Measurements from ENCODE around the gene MCOLN1.
A peak's percentile ranks its signal among the peaks of the same experiment; 100 is the strongest.

The MCOLN1 gene

DNA sequence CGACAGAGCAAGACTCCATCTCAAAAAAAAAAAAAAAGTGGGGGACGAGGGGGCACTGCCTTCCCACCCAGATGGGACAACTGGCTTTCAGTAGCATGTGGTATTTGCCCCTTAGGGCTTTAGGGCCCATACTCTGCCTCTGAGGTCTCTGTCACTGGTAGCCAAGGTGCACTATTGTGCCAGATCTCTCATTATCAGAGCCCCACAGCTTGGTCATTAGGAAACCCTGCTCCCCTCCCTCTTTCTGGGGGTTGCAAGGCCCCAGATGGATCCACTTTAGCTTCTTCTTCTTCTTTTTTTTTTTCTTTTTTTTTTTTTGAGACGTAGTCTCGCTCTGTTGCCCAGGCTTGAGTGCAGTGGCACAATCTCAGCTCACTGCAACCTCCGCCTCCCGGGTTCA, 17.7 kb upstream of the MCOLN1 start:
- DNase-seq = no peak

DNA sequence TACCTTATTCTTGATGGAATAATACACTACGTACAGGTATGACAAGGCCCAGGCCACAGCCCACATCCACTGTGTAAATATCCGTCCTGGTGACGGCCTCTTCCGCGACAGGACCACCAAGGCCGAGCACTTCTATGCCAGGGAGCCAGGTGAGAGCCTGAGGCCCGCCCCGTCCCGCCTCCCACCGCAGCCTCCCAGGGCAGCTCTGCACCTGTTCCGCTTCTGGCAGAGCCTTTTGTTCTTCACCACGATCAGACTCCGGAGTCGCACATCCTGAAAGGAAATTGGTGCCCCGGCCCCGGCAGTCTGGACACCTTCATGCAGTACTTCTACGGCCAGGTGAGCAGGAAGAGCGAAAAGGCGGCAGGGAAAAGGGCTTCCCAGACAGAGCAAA, 17.1 kb upstream of the MCOLN1 start:
- DNase-seq = no peak

DNA sequence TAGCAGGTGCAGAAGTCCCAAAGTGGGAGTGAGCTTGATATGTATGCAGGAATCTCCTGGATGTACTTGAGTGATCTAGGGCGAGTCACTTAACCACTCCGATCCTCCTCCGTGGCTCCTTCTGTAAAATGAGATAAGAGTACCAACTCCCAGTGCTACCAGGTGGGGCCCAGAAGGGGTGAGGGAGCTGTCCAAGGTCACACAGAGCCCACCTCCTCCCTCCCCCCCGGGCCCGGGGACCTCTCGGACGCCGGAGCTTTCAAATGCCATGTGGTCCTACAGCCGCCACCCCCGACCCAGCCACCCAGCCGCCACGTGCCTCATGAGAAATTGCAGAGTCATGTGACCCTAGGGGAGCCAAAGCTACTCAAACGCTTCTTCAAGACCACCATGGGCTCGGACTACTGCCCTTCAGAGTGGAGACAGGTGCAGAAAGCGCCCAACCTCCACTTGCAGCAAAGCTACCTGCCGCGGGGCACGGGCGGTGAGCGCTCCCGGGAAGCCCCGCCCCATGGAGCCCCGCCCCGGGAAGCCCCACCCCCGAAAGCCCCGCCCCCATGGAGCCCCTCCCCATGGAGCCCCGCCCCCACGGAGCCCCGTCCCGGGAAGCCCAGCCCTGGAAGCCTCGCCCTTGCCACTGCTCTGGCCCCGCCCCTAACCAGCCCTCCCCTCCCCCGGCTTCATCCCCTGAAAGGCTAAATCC, 16.6 kb upstream of the MCOLN1 start:
- DNase-seq = no peak

DNA sequence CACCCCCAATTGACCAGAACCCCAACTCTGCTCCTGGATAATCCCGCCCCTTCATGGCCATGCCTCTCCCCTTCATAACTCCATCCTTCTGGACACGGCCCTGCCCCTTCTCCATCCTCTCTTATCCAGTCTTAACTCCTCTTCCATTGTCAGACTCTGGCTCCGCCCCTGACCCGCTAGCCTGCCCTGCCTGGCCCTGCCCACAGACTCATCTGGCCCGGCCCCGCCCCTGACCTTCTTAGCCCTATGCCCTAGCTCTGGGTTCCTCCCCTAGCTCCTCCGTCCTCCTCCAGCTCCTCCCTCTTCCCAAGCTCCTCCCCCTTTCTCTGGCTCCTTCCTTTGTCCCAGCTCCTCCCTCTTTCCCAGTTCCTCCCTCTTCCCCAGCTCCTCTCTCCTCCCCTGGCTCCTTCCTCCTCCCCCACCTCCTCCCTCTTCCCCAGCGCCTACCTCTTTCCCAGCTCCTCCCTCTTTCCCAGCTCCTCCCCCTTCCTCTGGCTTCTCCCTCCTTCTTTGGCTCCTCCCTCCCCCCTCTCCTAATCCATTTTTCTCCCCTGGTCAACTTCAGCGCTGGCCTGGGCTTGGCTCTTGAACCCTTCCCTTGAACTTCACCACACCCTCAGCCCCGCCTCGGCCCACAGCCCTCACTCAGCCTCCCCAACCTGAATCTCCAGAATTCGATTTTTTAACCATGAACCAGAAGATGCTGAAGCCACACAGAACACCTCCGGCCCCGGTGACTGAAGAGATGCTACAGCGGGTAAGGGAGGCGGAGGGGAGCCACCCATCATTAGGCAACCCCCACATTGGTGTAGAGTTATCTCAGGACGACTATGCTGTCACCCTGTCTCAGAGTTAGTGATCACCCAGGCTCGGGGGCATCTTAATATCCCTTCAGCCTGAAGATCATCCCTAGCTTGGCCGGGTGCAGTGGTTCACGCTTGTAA, 15.8 kb upstream of the MCOLN1 start:
- no peak for DNase-seq

DNA sequence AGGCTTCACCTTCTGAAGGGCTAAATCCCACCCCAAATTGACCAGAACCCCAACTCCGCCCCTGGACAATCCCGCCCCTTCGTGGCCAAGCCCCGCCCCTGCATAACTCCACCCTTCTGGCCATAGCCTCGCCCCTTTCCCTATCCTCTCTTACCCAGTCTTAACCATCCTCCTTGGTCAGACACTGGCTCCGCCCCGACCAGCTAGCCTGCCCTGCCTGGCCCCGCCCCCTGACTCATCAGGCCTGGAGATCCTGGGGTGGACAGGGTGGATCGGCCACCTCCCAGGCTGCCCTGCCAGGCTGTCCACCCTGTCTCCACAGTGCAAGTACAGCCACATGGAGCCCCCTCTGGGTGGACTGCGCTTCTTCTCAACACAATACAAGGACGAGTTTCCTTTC, 14.5 kb upstream of the MCOLN1 start:
- DNase-seq = peak; percentile 43

DNA sequence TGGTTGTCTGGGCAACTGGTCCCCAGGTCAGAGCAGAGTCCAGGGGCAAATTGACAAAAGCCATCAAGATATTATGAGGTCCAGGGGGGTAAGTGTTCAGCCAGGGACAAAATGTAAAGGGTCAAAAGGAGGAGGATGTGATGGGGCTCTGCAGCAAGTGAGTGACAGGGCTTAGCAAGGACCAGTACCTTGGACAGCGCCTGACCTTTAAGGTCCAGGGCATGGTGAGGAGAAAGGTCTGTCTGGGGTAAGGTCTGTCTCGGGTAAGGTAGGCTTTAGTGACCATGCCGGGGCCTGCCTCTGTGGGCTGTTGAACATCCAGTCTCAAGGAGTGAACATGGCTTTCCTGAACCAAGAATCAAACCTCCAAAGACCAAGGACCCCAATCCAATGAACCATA, 12.8 kb upstream of the MCOLN1 start:
- no peak for DNase-seq

DNA sequence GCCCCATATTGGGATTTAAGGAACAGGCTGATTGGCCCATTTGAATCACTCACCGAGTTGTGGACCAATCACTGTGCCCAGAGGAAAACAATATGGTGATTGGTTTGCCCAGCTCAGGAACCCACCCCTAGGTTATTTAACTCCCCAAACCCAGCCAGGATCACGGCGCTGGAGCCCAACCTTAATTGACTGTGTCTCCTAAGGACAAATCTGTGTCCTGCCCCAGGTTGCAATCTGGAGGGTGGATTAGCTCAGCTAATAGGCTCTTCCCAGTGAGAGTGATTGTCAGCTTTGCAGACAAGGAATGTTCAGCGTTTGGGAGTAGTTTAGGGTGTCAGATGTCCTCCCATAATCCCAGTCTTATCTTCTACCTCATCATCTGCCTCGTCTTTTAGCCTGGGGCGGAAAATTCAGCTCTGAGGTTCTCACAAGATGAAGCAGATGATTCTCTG, 10.0 kb upstream of the MCOLN1 start:
- no peak for DNase-seq

DNA sequence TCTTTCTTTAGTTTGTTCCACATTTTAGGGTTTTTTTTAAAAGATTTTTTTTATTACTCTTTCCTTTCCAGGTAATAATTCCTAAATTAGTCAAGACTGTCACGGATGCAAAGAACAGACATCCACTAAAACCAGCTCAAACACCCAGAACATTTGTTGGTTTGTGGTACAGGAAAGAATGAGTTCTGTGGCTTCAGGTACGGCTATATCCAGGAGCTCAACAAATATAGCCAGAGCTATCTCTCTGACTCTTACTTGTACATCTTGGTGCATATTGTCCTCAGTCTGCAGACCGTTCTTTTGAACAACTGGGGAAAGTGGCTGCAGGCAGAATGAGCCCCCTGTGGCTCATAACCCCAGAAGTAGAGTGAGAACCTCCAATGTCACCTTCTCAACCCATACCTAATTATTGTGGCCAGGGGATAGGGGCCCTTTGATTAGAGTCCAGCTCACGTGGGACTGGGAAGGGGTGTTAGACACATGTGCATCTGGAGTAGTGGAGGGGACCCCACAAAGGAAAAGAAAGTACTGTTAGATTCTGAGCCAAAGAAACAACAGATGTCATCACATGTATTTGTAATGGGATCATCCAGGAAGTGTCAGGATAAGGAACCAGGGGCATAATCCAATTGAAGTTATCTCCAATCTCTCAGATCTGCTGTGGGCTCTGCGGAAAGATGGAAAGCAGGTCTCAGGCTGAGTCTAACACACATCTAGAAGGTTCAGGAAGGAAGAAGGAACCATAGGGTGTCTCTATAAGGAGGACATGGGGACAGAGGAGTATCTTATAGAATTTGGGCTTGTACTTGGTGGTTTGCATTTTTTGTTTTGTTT, 8.4 kb upstream of the MCOLN1 start:
- DNase-seq = no peak

DNA sequence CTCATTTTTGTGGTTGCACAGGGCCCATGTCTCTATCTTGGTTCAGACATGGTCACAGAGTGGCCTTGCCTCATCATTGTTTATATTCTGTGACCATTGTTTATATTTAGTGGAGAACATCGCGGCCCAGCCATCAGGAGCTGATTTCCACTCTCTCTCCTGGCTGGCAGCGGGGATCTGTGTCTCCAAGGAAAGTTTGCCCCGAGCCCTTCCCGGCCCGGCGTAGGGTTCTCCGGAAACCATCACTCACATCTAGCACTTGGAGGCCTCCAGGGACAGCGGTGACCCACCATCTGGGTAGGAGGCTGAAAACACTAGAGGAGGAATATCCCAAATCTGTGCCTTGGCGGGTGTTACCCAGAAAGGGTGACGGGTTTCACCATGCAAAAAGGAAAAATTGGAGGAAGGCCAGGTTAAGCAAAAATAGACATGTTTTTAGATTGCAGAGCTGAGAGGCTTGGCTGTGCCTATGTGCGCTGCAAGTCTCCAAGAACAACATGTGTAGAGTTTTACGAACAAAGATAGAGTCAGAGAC, 7.2 kb upstream of the MCOLN1 start:
- DNase-seq = no peak

DNA sequence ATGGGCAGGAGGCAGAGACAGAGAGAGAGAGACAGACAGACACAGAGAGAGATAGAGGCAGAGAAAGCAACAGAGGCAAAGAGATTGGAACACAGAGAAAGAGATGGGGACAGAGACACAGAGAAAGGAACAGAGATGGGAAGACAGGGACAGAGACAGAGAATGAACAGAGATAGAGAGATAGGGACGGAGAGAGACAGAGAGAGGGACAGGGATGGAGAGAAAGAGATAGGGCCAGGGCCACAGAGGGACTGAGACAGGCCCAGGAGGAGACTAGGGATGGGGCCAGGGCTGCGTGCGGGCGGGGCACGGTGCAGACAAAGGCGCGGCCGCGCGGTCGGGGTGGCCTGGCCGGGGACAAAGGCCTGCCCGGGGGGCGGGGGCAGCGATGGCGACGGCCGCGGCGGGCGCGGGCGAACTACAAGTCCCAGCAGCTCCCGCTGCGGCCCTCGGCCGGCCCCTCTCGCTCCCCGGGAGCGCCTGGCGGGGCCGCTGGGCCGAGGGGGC, 6.7 kb upstream of the MCOLN1 start, which contains the start of gene ZNF358:
Gene ZNF358, plus strand, starts transcription at position 459 of the 507 bp plus-strand sequence. CDS start 3,140 bp downstream, outside the sequence.
- no peak for DNase-seq

DNA sequence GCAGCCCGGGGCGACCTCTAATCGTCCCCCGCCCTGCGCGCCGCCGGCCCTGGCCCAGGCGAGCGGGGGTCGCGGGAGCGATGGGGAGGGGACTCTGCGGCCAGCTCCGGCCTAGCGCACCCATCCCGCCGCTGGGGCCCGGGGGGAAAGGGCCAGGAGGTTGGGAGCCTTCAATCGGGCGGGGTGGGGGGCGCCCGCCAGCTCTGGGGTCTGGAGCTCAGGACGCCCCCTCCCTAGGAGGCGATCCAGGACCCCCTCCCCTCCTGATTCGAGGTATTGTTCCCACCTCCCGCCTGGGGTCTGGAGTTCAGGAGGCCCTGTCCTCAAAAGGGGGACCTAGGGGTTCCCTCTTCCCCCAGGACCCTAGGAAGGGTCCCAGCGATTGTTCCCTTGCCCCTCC, 6.1 kb upstream of the MCOLN1 start:
- no peak for DNase-seq

DNA sequence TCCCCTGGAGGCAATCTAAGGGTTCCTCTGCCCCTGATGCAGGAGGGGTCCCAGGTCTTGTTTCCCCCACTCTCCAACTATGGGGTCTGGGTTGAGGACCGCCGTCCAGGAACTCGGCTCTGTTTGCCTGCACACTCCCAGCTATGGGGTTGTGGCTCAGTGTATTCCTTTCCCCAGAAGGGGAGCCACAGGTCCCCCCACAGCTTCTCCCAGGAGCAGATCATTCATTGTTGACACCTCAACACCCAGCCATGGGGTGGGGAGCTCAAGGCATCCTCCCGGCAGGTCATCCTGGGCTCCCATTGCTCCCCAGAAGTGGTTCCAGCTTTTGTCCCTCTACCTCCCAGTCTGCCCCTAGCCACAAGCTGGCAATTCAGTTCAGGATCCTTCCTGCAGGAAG, 5.5 kb upstream of the MCOLN1 start:
- DNase-seq = no peak

DNA sequence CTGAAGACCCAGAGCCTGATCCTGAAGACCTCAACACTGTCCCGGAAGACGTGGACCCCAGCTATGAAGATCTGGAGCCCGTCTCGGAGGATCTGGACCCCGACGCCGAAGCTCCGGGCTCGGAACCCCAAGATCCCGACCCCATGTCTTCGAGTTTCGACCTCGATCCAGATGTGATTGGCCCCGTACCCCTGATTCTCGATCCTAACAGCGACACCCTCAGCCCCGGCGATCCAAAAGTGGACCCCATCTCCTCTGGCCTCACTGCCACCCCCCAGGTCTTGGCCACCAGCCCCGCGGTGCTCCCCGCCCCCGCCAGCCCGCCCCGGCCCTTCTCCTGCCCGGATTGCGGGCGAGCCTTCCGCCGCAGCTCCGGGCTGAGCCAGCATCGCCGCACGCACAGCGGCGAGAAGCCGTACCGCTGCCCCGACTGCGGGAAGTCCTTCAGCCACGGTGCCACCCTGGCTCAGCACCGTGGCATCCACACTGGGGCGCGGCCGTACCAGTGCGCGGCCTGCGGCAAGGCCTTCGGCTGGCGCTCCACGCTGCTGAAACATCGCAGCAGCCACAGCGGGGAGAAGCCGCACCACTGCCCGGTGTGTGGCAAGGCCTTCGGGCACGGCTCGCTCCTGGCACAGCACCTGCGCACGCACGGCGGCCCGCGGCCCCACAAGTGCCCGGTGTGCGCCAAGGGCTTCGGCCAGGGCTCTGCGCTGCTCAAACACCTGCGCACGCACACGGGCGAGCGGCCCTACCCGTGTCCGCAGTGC, 2.9 kb upstream of the MCOLN1 start:
- no peak for DNase-seq

DNA sequence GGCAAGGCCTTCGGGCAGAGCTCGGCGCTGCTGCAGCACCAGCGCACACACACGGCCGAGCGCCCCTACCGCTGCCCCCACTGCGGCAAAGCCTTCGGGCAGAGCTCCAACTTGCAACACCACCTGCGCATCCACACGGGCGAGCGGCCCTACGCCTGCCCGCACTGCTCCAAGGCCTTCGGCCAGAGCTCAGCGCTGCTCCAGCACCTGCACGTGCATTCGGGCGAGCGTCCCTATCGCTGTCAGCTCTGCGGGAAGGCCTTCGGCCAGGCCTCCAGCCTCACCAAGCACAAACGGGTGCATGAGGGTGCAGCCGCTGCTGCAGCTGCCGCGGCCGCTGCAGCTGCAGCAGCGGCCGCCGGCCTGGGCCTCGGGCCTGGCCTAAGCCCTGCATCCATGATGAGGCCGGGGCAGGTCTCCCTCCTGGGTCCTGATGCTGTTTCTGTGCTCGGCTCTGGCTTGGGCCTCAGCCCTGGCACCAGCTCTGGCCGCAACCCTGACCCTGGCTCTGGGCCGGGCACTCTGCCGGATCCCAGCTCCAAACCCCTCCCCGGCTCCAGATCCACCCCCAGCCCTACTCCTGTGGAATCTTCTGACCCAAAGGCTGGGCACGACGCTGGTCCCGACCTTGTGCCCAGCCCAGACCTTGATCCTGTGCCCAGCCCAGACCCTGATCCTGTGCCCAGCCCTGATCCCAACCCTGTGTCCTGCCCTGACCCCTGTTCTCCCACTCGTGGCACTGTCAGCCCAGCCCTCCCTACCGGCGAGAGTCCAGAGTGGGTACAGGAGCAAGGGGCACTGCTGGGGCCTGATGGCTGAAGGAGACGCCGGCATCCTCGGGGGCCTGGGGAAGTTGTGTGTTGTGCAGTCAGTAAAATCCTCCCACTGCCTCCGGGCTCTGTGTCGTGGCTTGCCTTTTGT, 2.0 kb upstream of the MCOLN1 start:
- DNase-seq = no peak

DNA sequence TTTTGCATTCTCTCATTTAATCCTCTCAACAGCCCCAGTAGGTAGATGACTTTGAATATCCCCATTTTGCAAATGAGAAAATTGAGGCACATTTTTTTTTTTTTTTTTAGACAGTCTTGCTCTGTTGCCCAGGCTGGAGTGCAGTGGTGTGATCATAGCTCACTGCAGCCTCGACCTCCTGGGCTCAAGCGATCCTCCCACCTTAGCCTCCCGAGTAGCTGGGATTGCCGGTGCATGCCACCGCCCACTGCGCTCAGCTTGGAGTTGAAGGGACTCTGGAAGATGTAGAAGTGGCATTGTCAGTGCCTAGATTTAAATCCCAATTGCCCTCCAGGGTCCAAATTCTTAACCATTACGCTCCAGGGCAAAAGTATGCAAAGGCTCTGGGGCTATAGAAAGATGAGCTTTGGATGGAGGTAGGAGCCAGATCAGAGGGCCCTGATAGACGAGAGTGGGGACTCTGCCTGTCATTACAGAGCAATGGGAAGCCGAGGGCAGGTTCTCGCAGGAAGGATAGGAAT, 813 bp upstream of the MCOLN1 start:
- no peak for DNase-seq

DNA sequence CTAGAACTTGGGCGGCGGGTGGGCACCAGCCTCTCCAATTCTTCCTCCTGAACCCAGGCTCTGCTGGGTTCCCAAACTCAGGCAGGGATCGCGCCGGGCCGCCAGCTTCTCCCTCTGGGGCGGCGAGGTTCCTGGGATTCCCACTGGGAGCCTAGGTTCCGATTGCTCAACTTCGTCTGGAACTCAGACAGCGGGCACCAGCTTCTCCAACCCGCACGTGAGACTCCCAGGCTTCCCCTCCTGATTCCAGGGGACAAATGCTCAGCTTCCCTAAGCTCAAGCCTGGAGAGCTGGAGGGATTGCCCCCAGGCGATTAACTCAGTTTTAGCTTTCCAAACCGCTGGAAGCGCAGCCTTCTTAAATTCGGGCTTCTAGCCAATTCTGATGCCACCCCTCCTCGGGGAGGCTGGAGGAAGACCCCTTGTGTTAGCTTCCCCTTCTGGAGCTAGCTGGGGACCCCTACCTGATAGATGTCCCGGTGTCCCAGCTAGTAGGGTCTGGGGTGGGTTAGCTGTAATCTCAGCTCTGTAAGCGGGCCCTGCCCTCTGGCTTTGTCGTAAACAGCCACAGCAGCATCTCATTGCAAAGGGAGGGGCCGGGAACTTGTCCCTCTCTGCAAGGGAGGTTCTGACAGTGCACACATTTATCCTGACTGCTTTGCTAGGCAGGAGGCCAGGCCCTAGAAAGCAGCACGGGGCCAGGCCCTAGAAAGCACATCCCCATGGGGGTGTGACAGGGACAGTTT, 671 bp downstream of the MCOLN1 start:
- no peak for DNase-seq

DNA sequence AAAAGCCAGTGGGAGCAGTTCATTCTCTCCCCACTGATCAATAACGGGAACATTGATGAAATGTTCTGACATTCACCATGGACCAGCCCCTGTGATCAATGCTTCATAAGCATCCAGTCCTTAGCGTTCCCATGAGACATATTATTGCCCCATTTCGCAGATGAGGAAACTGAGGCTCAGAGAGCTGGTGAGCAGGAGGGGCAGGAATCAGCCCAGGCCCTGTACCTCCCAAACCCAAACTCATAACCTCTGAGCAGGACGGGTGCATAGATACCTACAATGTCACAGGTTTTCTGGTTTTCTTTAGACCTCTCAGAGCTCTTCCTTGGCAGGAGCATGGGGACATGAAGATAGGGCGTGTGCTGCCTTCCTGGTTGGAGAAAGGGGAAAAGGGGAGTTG, 2.1 kb downstream of the MCOLN1 start:
- DNase-seq = no peak

DNA sequence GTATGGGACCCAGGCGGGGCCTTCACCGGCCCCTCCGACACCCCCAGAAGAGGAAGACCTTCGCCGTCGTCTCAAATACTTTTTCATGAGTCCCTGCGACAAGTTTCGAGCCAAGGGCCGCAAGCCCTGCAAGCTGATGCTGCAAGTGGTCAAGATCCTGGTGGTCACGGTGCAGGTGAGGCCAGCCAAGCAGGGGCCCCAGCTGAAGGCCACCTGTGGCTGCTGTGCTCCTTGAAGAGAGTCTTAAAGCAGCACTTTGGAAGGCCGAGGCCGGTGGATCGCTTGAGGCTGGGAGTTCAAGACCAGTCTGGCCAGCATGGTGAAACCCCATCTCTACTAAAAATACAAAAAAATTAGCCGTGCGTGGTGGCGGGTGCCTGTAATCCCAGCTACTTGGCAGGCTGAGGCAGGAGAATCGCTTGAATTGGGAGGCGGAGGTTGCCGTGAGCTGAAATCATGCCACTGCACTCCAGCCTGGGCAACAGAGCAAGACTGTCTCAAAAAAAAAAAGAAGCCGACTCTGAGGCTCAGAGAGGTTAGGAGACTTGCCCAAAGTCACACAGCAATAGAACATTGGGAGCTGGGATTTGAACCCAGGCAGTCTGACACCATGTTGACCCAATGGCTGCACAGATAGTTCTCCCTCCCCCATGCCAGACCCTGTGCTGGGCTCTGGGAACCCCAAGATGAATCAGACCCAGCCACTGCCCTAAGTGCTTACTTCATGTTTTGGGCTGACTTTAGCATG, 2.7 kb downstream of the MCOLN1 start:
- no peak for DNase-seq

All from amniotic stem cell (primary cell).